Glomerular visceral epithelial cell (primary cell): ENCODE measurements around the gene JMJD8.

Source experiments
- DNase-seq: peaks from one replicate; pipeline ENCODE4 v3.0.0-alpha.2; 2016; ENCODE audit errors: extremely low spot score

Gene JMJD8

GRCh38 chr16:677316-678190 is 6.6 kb downstream of the JMJD8 start:
- DNase-seq: no peak

GRCh38 chr16:676913-677312 is 7.2 kb downstream of the JMJD8 start:
- DNase-seq: no peak

GRCh38 chr16:676565-676902 is 7.6 kb downstream of the JMJD8 start:
- DNase-seq: no peak

GRCh38 chr16:675884-676564 is 8.1 kb downstream of the JMJD8 start:
- DNase-seq: no peak

GRCh38 chr16:674968-675883 is 8.9 kb downstream of the JMJD8 start, which contains the start of gene RHBDL1:
RHBDL1 (plus strand) TSS chr16:675671; CDS start chr16:675791, 120 bp downstream.
- no peak for DNase-seq

GRCh38 chr16:674214-674881 is 9.8 kb downstream of the JMJD8 start:
- DNase-seq: no peak

GRCh38 chr16:673399-673991 is 10.6 kb downstream of the JMJD8 start:
- DNase-seq: no peak

GRCh38 chr16:672851-673250 is 11.3 kb downstream of the JMJD8 start:
- DNase-seq: no peak

GRCh38 chr16:672371-672770 is 11.8 kb downstream of the JMJD8 start:
- DNase-seq: no peak

GRCh38 chr16:671353-672131 is 12.6 kb downstream of the JMJD8 start:
- DNase-seq: no peak

- no peak for DNase-seq
Observed at GRCh38 chr16:670485-671352, 13.4 kb downstream of the JMJD8 start.

GRCh38 chr16:669666-670065 is 14.5 kb downstream of the JMJD8 start:
- no peak for DNase-seq

- no peak for DNase-seq
Observed at GRCh38 chr16:668519-669171, 15.5 kb downstream of the JMJD8 start.

- peak; percentile 90 for DNase-seq
Observed at GRCh38 chr16:667780-668518, 16.2 kb downstream of the JMJD8 start, which contains the start of gene RHOT2. RHOT2 (plus strand) TSS chr16:668132; CDS start chr16:668200, 68 bp downstream.

GRCh38 chr16:667113-667779 is 16.9 kb downstream of the JMJD8 start:
- DNase-seq: no peak

- no peak for DNase-seq
Observed at GRCh38 chr16:666572-666971, 17.6 kb downstream of the JMJD8 start.

- DNase-seq: no peak
Observed at GRCh38 chr16:662597-662996, 21.5 kb downstream of the JMJD8 start.
